ENCODE measurements around the gene HSP90AA1. TPM values are rescaled to one million over a fixed set of nuclear protein-coding genes. Genes with fewer than 3 reads are reported as not detected.
A peak's percentile ranks its signal among the peaks of the same experiment; 100 is the strongest.
"Not testable (repeated sequence)": the region's sequence is repeated elsewhere in the genome, so short reads cannot be mapped to it uniquely, and the experiment has no call there.

Gene HSP90AA1
- total RNA-seq, 1 donor from 2014 or later = 277 TPM

GRCh38 chr14:102077382-102077709, 9.5 kb downstream of the HSP90AA1 start:
- DNase-seq (ENCODE audit: extremely low spot score in 2 of 2) = no peak
- no peaks in the 10 kb centered on the region for H3K27me3 ChIP-seq
- TF ChIP-seq POLR2A (IDR thresholded peaks at IDR 0.05) = no peak
- no peak for TF ChIP-seq CTCF (IDR thresholded peaks at IDR 0.05)
- no peak for TF ChIP-seq POLR2AphosphoS5 (IDR thresholded peaks at IDR 0.05; ENCODE audit: insufficient read depth in 1 of 2, low read depth in 1 of 2)
- intact Hi-C loops (cut with DNase I) = no loop called here
- H3K9me3 ChIP-seq = no peaks in the 10 kb centered on the region
- peaks cover 7% of the 10 kb centered on the region for H3K4me1 ChIP-seq
- H3K27ac ChIP-seq = no peak overlapping the region
- peaks cover 0 to 45% of the 10 kb centered on the region in 2 donors for H3K36me3 ChIP-seq
- no peak overlapping the region for H3K4me3 ChIP-seq

- H3K27ac ChIP-seq = no peak overlapping the region
- no peak overlapping the region for H3K4me3 ChIP-seq
- H3K9me3 ChIP-seq = no peaks in the 10 kb centered on the region
- peaks cover 0 to 23% of the 10 kb centered on the region in 2 donors for H3K36me3 ChIP-seq
- H3K27me3 ChIP-seq = no peaks in the 10 kb centered on the region
- intact Hi-C loops (cut with DNase I) = no loop called here
- DNase-seq (ENCODE audit: extremely low spot score in 2 of 2) = peak in 1 of 2 donors; percentile 64
- H3K4me1 ChIP-seq = no peaks in the 10 kb centered on the region
- TF ChIP-seq CTCF (IDR thresholded peaks at IDR 0.05) (no peak), POLR2AphosphoS5 (IDR thresholded peaks at IDR 0.05; ENCODE audit: insufficient read depth in 1 of 2, low read depth in 1 of 2) (no peak), POLR2A (IDR thresholded peaks at IDR 0.05) (no peak)
These were observed 11.7 kb downstream of the HSP90AA1 start for GRCh38 chr14:102075155-102075554.

GRCh38 chr14:102074415-102074964, 12.4 kb downstream of the HSP90AA1 start:
- Histone ChIP-seq H3K27ac (no peak overlapping the region), H3K4me1 (no peaks in the 10 kb centered on the region), H3K27me3 (no peaks in the 10 kb centered on the region), H3K9me3 (no peaks in the 10 kb centered on the region), H3K36me3 (peaks cover 0 to 16% of the 10 kb centered on the region in 2 donors), H3K4me3 (no peak overlapping the region)
- TF ChIP-seq POLR2A (IDR thresholded peaks at IDR 0.05) (no peak), POLR2AphosphoS5 (IDR thresholded peaks at IDR 0.05; ENCODE audit: insufficient read depth in 1 of 2, low read depth in 1 of 2) (no peak), CTCF (IDR thresholded peaks at IDR 0.05) (no peak)
- DNase-seq (ENCODE audit: extremely low spot score in 2 of 2) = no peak
- intact Hi-C loops (cut with DNase I) = no loop called here

- intact Hi-C loops (cut with DNase I) = no loop called here
- no peaks in the 10 kb centered on the region for H3K4me1 ChIP-seq
- DNase-seq (ENCODE audit: extremely low spot score in 2 of 2) = no peak
- no peak overlapping the region for H3K27ac ChIP-seq
- no peaks in the 10 kb centered on the region for H3K9me3 ChIP-seq
- no peaks in the 10 kb centered on the region for H3K27me3 ChIP-seq
- H3K4me3 ChIP-seq = no peak overlapping the region
- no peak for TF ChIP-seq CTCF (IDR thresholded peaks at IDR 0.05)
- no peak for TF ChIP-seq POLR2AphosphoS5 (IDR thresholded peaks at IDR 0.05; ENCODE audit: insufficient read depth in 1 of 2, low read depth in 1 of 2)
- TF ChIP-seq POLR2A (IDR thresholded peaks at IDR 0.05) = no peak
- H3K36me3 ChIP-seq = no peaks in the 10 kb centered on the region
These were observed 15.4 kb downstream of the HSP90AA1 start for GRCh38 chr14:102071283-102071998.

- no peaks in the 10 kb centered on the region for H3K27me3 ChIP-seq
- no peak for TF ChIP-seq CTCF (IDR thresholded peaks at IDR 0.05)
- TF ChIP-seq POLR2A (IDR thresholded peaks at IDR 0.05) = no peak
- TF ChIP-seq POLR2AphosphoS5 (IDR thresholded peaks at IDR 0.05; ENCODE audit: insufficient read depth in 1 of 2, low read depth in 1 of 2) = no peak
- H3K4me1 ChIP-seq = peaks cover 11% of the 10 kb centered on the region
- no peak for DNase-seq (ENCODE audit: extremely low spot score in 2 of 2)
- H3K9me3 ChIP-seq = no peaks in the 10 kb centered on the region
- no peak overlapping the region for H3K4me3 ChIP-seq
- H3K36me3 ChIP-seq = no peaks in the 10 kb centered on the region
- no peak overlapping the region for H3K27ac ChIP-seq
- intact Hi-C loops (cut with DNase I) = no loop called here
These were observed 20.8 kb downstream of the HSP90AA1 start for GRCh38 chr14:102066041-102066451.

- H3K27me3 ChIP-seq; intact Hi-C loops (cut with DNase I); H3K36me3 ChIP-seq; H3K9me3 ChIP-seq; H3K27ac ChIP-seq; H3K4me3 ChIP-seq; DNase-seq (ENCODE audit: extremely low spot score in 2 of 2): not testable (repeated sequence)
- H3K4me1 ChIP-seq = peaks cover 11% of the 10 kb centered on the region
These were observed 22.3 kb downstream of the HSP90AA1 start for GRCh38 chr14:102064590-102064989.
